Esophagus squamous epithelium (tissue), 5 donors: ENCODE measurements around the gene WDR46. TPM values are rescaled to one million over a fixed set of nuclear protein-coding genes. Genes with fewer than 3 reads are reported as not detected.

ENCODE experiments used
- DNase-seq: peaks from one replicate; lab custom pipeline; 2025; lab: John Stamatoyannopoulos, UW
- H3K27ac ChIP-seq, 4 donors: fragments of 200-600 bp; sonication (generic); one replicate each; pipeline ENCODE4 v1.5.1; 2016 to 2019; ENCODE audit warnings: mild to moderate bottlenecking in 1 of 4
- H3K27me3 ChIP-seq, 4 donors: fragments of 200-600 bp; sonication (generic); 1 replicate in 3 of 4; 2 replicates in 1 of 4; pipeline versions ENCODE4 v1.5.1 to v1.6.0; 2017 to 2021; ENCODE audit warnings: antibody characterized with exemption in 1 of 4
- H3K36me3 ChIP-seq, 3 donors: fragments of 200-600 bp; sonication (generic); one replicate each; pipeline ENCODE4 v1.5.1; 2016 to 2019
- H3K4me1 ChIP-seq, 3 donors: fragments of 200-600 bp; sonication (generic); one replicate each; pipeline ENCODE4 v1.5.1; 2017 to 2019
- H3K4me3 ChIP-seq, 4 donors: fragments of 200-600 bp; sonication (generic); 1 replicate in 3 of 4; 2 replicates in 1 of 4; pipeline ENCODE4 v1.5.1; 2016 to 2019; ENCODE audit warnings: mild to moderate bottlenecking in 2 of 4, moderate library complexity in 1 of 4
- H3K9me3 ChIP-seq, 3 donors: fragments of 200-600 bp; sonication (generic); one replicate each; pipeline ENCODE4 v1.5.1; 2016 to 2019
- POLR2A ChIP-seq, 4 donors: fragments of 450-650 bp; IDR thresholded peaks; one replicate each; pipeline ENCODE4 v1.6.1; 2017; ENCODE audit warnings: antibody characterized with exemption in 4 of 4, mild to moderate bottlenecking in 4 of 4, moderate library complexity in 3 of 4
- WGBS, 2 donors: methylation state at CpG; one replicate each; pipeline ENCODE4 v1.1.5; 2018; 5-methylcytosine and 5-hydroxymethylcytosine counted together
- intact Hi-C: fragments of 100-400 bp; cut with DNase I; formaldehyde crosslinking; loops from one replicate; pipeline ENCODE4 v1.15.0; 2022
- total RNA-seq, 4 donors: library from RNA; depleted of rRNA; stranded (reverse); fragments of >200 nt; gene quantifications; one replicate each; pipeline ENCODE4 v1.1.0, GENCODE V29; 2016
- TF ChIP-seq, protein P1 (sequence below), 6 experiments: fragments of 450-650 bp in 4 of 6; fragments of 200-600 bp in 2 of 6; sonication (generic) in 2 of 6; IDR thresholded peaks; one replicate each; pipeline ENCODE4 v1.5.1; 2016 to 2019; ENCODE audit warnings: antibody characterized with exemption in 6 of 6, mild to moderate bottlenecking in 4 of 6, moderate library complexity in 4 of 6
- donor health status: DM: yes; HTN: yes; CAD: no.

Gene WDR46
- total RNA-seq, 4 donors from 2014 or later: 30.0 to 62.3 (median 55.6) TPM

DNA sequence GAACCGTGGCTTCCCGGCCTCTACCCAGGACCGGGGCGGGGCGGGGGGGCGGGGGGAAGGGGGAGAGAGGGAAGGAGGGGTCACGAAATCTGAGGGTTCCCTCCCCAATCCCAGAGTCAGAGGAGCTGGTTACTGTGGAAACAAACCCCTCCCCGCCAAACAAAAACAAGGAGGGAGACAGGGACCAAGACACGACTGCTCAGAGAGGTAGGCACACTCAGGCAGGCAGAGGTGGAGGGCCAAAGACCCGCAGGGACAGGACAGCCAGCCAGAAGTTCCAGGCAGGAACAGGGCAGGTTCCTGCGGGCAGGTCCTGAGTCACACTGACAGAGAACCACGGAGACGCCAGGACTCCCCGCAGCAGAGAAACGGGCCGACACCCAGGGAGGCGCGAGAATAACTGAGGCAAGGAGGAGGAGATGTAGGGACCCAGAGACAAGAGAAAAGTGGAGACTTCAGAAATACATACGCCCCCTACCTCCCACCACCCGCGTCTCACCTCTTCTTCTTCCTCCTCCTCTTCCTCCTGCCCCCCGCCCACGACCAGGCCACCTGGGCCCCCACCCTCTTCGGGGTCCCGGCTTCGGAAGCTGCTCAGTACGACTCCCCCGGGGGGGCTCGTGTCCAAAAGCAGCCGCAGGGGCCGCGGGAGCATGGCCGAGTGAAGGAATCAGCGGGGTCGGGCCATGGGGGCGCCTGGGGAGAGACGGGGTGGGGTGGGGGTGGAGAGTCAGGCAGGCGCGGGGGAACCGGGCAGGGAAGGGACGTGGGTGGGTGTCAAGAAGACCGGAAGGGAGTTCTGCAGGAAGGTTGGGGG, 9.1 kb upstream of the WDR46 start:
- Histone ChIP-seq H3K4me3 (peak overlapping the region; percentile 77 to 93 (median 82)), H3K36me3 (peaks cover 12 to 59% (median 29%) of the 10 kb centered on the region in 3 donors), H3K27me3 (no peaks in the 10 kb centered on the region), H3K27ac (peak overlapping the region; percentile 93 to 100 (median 98)), H3K9me3 (no peaks in the 10 kb centered on the region), H3K4me1 (peaks cover 15 to 67% (median 30%) of the 10 kb centered on the region in 3 donors)
- intact Hi-C loops: no loop called here
- DNase-seq: no peak
- 0% methylated on average over 15 to 20 of the region's 42 CpGs for WGBS, 2 donors
- peak in 2 of 4 donors; percentile 45 to 65 for TF ChIP-seq POLR2A (IDR thresholded peaks at IDR 0.05)
- TF ChIP-seq, protein P1, sequence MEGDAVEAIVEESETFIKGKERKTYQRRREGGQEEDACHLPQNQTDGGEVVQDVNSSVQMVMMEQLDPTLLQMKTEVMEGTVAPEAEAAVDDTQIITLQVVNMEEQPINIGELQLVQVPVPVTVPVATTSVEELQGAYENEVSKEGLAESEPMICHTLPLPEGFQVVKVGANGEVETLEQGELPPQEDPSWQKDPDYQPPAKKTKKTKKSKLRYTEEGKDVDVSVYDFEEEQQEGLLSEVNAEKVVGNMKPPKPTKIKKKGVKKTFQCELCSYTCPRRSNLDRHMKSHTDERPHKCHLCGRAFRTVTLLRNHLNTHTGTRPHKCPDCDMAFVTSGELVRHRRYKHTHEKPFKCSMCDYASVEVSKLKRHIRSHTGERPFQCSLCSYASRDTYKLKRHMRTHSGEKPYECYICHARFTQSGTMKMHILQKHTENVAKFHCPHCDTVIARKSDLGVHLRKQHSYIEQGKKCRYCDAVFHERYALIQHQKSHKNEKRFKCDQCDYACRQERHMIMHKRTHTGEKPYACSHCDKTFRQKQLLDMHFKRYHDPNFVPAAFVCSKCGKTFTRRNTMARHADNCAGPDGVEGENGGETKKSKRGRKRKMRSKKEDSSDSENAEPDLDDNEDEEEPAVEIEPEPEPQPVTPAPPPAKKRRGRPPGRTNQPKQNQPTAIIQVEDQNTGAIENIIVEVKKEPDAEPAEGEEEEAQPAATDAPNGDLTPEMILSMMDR (IDR thresholded peaks at IDR 0.05): no peak

DNA sequence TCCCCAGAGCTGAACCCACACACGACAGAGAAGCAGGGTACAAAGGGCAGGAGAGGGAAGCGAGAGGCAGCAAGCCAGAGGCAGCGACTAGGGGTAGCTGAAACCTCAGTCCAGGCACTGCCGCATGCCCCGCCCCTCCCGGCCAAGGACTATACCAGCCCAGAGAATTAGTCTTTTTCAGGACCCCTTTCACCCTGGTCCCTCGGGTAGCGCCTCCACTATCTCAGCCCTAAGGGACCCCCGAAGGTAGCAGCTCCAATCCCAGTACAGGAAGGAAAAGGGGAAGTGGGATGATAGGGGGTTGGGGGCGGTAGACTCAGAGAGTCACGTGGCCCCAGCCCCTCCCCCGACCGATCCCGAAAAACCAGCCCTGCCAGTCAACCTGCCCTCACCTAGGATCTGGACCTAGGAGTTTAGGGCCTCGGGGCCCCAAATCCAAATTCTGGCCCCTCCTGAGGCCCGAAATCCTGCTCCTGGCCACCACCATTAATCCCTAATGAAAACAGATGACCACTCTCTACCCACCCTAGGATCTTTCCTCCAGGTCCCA, 8.4 kb upstream of the WDR46 start:
- H3K36me3 ChIP-seq: peaks cover 12 to 59% (median 28%) of the 10 kb centered on the region in 3 donors
- H3K27me3 ChIP-seq: no peaks in the 10 kb centered on the region
- TF ChIP-seq POLR2A (IDR thresholded peaks at IDR 0.05): no peak
- TF ChIP-seq, protein P1 (IDR thresholded peaks at IDR 0.05): no peak
- H3K4me1 ChIP-seq: peaks cover 15 to 67% (median 30%) of the 10 kb centered on the region in 3 donors
- no peaks in the 10 kb centered on the region for H3K9me3 ChIP-seq
- intact Hi-C loops: no loop called here
- H3K27ac ChIP-seq: peak overlapping the region; percentile 93 to 100 (median 98)
- no peak for DNase-seq
- no CpG with 5 or more reads among the region's 16 CpGs for WGBS, 2 donors
- H3K4me3 ChIP-seq: peak overlapping the region; percentile 77 to 93 (median 82)

DNA sequence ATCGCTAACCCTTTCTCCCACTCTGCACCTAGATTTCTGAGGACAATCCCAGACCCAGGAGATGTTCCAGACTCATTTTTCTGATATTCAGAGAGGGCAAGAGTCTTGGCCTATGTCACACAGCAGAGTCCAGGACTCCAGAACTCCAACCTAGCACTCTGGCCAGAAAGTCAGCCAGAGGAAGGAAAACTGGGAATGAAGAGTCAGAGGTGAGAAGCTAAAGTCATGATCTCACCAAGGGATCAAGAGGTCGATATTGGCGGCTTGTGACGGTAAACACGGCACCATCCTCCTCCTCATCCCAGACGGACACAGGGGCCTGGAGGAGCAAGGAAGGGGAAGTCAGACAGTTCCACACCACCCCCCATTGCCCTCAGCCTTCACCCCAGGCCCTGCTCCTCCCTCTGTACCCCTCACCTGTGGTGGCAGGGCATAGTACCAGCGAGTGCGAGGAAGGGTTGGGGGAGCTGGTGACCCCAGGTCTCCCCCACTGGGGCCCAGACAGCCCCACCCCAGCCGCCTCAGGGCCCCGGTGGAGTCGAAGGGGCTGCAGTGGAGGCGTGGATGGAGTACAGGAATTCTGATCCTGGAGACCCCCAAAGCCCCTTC, 7.9 kb upstream of the WDR46 start:
- no peak for DNase-seq
- TF ChIP-seq, protein P1 (IDR thresholded peaks at IDR 0.05): no peak
- no peak for TF ChIP-seq POLR2A (IDR thresholded peaks at IDR 0.05)
- H3K36me3 ChIP-seq: peaks cover 12 to 59% (median 29%) of the 10 kb centered on the region in 3 donors
- peak overlapping the region; percentile 77 to 93 (median 82) for H3K4me3 ChIP-seq
- peak overlapping the region; percentile 93 to 100 (median 98) for H3K27ac ChIP-seq
- no peaks in the 10 kb centered on the region for H3K9me3 ChIP-seq
- H3K27me3 ChIP-seq: no peaks in the 10 kb centered on the region
- WGBS, 2 donors: 55 to 67% methylated on average over 3 to 8 of the region's 12 CpGs
- intact Hi-C loops: no loop called here
- H3K4me1 ChIP-seq: peaks cover 15 to 65% (median 30%) of the 10 kb centered on the region in 3 donors

DNA sequence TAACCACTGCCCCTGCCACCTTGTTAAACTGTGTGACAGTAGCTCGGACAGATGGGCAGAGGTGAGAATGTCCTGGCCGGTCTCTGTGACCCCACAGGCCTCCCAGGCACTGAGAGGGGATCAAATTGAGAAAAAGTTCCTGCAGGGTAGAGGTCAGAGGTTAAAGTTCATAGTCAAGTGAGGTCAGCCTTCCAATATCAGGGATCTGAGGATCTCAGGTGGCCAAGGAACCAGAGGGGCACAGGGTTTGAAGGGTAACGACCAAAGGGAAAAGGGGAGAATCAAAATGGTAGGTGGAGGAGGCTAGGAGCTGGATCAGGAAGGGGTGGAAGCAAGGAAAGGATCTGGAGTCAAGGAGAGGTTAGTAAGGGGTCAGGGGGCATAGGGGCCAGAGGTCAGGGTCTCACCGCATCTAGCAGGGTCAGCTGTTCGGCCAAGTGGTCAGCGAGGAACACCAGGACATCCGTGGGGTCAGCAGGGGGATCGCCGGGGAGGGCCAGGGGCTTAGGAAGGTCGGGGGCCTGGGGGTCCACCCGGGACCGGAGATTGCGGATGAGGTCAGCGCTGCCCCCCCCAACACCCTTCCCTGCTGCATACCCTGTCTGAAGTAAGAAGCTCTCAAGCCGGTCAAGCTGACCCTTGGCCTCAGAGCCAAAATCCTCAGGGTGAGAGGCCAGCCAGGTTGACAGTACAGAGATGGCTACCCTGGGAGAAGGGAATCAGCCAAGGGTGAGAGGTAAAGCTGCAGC, 6.8 kb upstream of the WDR46 start:
- intact Hi-C loops: no loop called here
- peaks cover 15 to 61% (median 27%) of the 10 kb centered on the region in 3 donors for H3K4me1 ChIP-seq
- no peak for DNase-seq
- TF ChIP-seq, protein P1 (IDR thresholded peaks at IDR 0.05): no peak
- no peak for TF ChIP-seq POLR2A (IDR thresholded peaks at IDR 0.05)
- H3K9me3 ChIP-seq: no peaks in the 10 kb centered on the region
- H3K4me3 ChIP-seq: no peak overlapping the region
- WGBS, 2 donors: 87 to 89% methylated on average over 10 to 15 of the region's 15 CpGs
- H3K27me3 ChIP-seq: no peaks in the 10 kb centered on the region
- H3K27ac ChIP-seq: peak overlapping the region in 2 of 4 donors; percentile 93 to 100
- H3K36me3 ChIP-seq: peaks cover 18 to 59% (median 31%) of the 10 kb centered on the region in 3 donors
